IMR-90 (cell line): ENCODE measurements around the gene ACVRL1. TPM values are rescaled to one million over a fixed set of nuclear protein-coding genes. Genes with fewer than 3 reads are reported as not detected.
A peak's percentile ranks its signal among the peaks of the same experiment; 100 is the strongest.

Experiments
- ATAC-seq: fragments of 200-7000 bp; cut with Tn5 transposase; 2 replicates; pipeline ENCODE4 v1.9.1; 2020; ENCODE audit warnings: low read depth, mild to moderate bottlenecking, moderate library complexity
- BruUV-seq: library from RNA; stranded (reverse); fragments of 400-500 nt; replicated peaks from 2 replicates; lab custom pipeline; 2021; lab: Mats Ljungman, UMichigan
- CTCF ChIA-PET: fragments of 300-600 bp; formaldehyde crosslinking; extraction: SDS; loops from one replicate; lab custom pipeline; 2021; ENCODE audit warnings: antibody characterized with exemption; lab: Yijun Ruan, JAX
- POLR2A ChIA-PET: fragments of 300-600 bp; sonication (Branson Sonifier 250); formaldehyde crosslinking; loops from one replicate; lab custom pipeline; 2022; ENCODE audit warnings: antibody characterized with exemption; ENCODE audit not compliant: unreplicated experiment; lab: Charles Lee
- DNase-seq: peaks from one replicate; pipeline ENCODE4 v3.0.0; 2013
- H2AFZ ChIP-seq: replicated peaks from 2 replicates; pipeline ENCODE3; 2013; ENCODE audit warnings: low read length, mild to moderate bottlenecking; ENCODE audit not compliant: poor library complexity
- H2AK5ac ChIP-seq: 2 replicates; pipeline ENCODE4 v1.6.1; 2013; ENCODE audit warnings: low read depth, low read length, inconsistent platforms
- H2AK9ac ChIP-seq: replicated peaks from 2 replicates; pipeline ENCODE3; 2013; ENCODE audit warnings: mild to moderate bottlenecking, low read depth, low read length, moderate library complexity; ENCODE audit not compliant: poor library complexity
- H2BK120ac ChIP-seq: 2 replicates; pipeline ENCODE4 v1.6.1; 2013; ENCODE audit warnings: low read depth, low read length, inconsistent platforms
- H2BK15ac ChIP-seq: 3 replicates; pipeline ENCODE4 v1.6.1; 2013; ENCODE audit warnings: low read depth, low read length, inconsistent platforms
- H2BK20ac ChIP-seq: 2 replicates; pipeline ENCODE4 v1.6.1; 2013; ENCODE audit warnings: low read depth, mild to moderate bottlenecking, inconsistent platforms, low read length, moderate library complexity
- H2BK5ac ChIP-seq: 2 replicates; pipeline ENCODE4 v1.6.1; 2013; ENCODE audit warnings: mild to moderate bottlenecking, low read depth, low read length, inconsistent platforms; ENCODE audit not compliant: poor library complexity, severe bottlenecking
- H3K14ac ChIP-seq: replicated peaks from 2 replicates; pipeline ENCODE4 v1.6.1; 2013; ENCODE audit warnings: low read depth, low read length, inconsistent platforms
- H3K18ac ChIP-seq: 2 replicates; pipeline ENCODE4 v1.6.1; 2013; ENCODE audit warnings: low read depth, low read length, control low read depth
- H3K23ac ChIP-seq: 2 replicates; pipeline ENCODE4 v1.6.1; 2013; ENCODE audit warnings: low read depth, low read length, inconsistent platforms
- H3K27ac ChIP-seq: 2 replicates; pipeline ENCODE4 v1.5.1; 2013; ENCODE audit warnings: mild to moderate bottlenecking, control low read depth, low read length; ENCODE audit not compliant: insufficient read depth
- H3K27me3 ChIP-seq: 2 replicates; pipeline ENCODE4 v1.6.1; 2013; ENCODE audit warnings: low read length; ENCODE audit not compliant: control insufficient read depth, insufficient read depth
- H3K36me3 ChIP-seq: 2 replicates; pipeline ENCODE4 v1.6.1; 2013; ENCODE audit warnings: low read length, mixed read lengths; ENCODE audit not compliant: control insufficient read depth, insufficient read depth
- H3K4ac ChIP-seq: 2 replicates; pipeline ENCODE4 v1.6.1; 2013; ENCODE audit warnings: low read depth, low read length, inconsistent platforms
- H3K4me1 ChIP-seq: 2 replicates; pipeline ENCODE4 v1.6.1; 2013; ENCODE audit warnings: low read length, mixed read lengths; ENCODE audit not compliant: control insufficient read depth, insufficient read depth
- H3K4me2 ChIP-seq: 2 replicates; pipeline ENCODE4 v1.6.1; 2013; ENCODE audit warnings: low read depth, mild to moderate bottlenecking, control low read depth, low read length, moderate library complexity
- H3K4me3 ChIP-seq: 2 replicates; pipeline ENCODE4 v1.5.1; 2013; ENCODE audit warnings: low read depth, mild to moderate bottlenecking, control low read depth, low read length, moderate library complexity; ENCODE audit not compliant: insufficient read depth
- H3K56ac ChIP-seq: 2 replicates; pipeline ENCODE4 v1.6.1; 2013; ENCODE audit warnings: low read length, inconsistent platforms; ENCODE audit not compliant: insufficient read depth; ENCODE audit errors: extremely low read depth
- H3K79me1 ChIP-seq, 2 experiments: 2 replicates each; pipeline ENCODE4 v1.6.1; 2013; ENCODE audit warnings: low read length in 2 of 2, inconsistent platforms in 1 of 2, low read depth in 1 of 2
- H3K9ac ChIP-seq: 2 replicates; pipeline ENCODE4 v1.6.1; 2013; ENCODE audit warnings: low read depth, low read length, control low read depth
- H3K9me1 ChIP-seq: 2 replicates; pipeline ENCODE4 v1.6.1; 2013; ENCODE audit warnings: low read length, inconsistent platforms; ENCODE audit not compliant: insufficient read depth
- H3K9me3 ChIP-seq: 2 replicates; pipeline ENCODE4 v1.6.1; 2013; ENCODE audit warnings: low read length; ENCODE audit not compliant: control insufficient read depth, insufficient read depth
- H4K20me1 ChIP-seq: 2 replicates; pipeline ENCODE4 v1.6.1; 2013; ENCODE audit warnings: low read length, inconsistent platforms; ENCODE audit not compliant: insufficient read depth
- H4K5ac ChIP-seq: 2 replicates; pipeline ENCODE4 v1.6.1; 2013; ENCODE audit warnings: mild to moderate bottlenecking, low read depth, low read length, control low read depth
- H4K8ac ChIP-seq, 2 experiments: 2 replicates each; pipeline ENCODE4 v1.6.1; 2013; ENCODE audit warnings: low read depth in 2 of 2, low read length in 2 of 2, control low read depth in 1 of 2, inconsistent platforms in 1 of 2
- H4K91ac ChIP-seq: 2 replicates; pipeline ENCODE4 v1.6.1; 2013; ENCODE audit warnings: low read depth, low read length, inconsistent platforms; ENCODE audit not compliant: insufficient read depth
- BHLHE40 ChIP-seq: fragments of 150-350 bp; IDR thresholded peaks from 2 replicates; pipeline ENCODE4 v1.6.1; 2016; ENCODE audit warnings: mild to moderate bottlenecking, low read depth, low read length
- CEBPB ChIP-seq: IDR thresholded peaks from 2 replicates; pipeline ENCODE4 v1.6.1; 2012; ENCODE audit warnings: low read depth, low read length, improper control_type of control experiment
- NFE2L2 ChIP-seq: fragments of 150-350 bp; IDR thresholded peaks from 2 replicates; pipeline ENCODE4 v1.6.1; 2016; ENCODE audit warnings: low read depth, mild to moderate bottlenecking, low read length
- RAD21 ChIP-seq: IDR thresholded peaks from 2 replicates; pipeline ENCODE4 v1.6.1; 2012; ENCODE audit warnings: low read length, improper control_type of control experiment
- SMC3 ChIP-seq: fragments of 150-350 bp; IDR thresholded peaks from 2 replicates; pipeline ENCODE4 v1.6.1; 2016; ENCODE audit warnings: low read depth, mild to moderate bottlenecking, antibody characterized with exemption, low read length, moderate library complexity
- WGBS, 2 experiments: methylation state at CpG; one replicate each; pipeline versions ENCODE4 v1.1.5 to v1.1.7; 2013; ENCODE audit warnings: missing lambda C conversion rate in 2 of 2; ENCODE audit not compliant: insufficient read length in 1 of 2; ENCODE audit errors: extremely low coverage in 2 of 2; 5-methylcytosine and 5-hydroxymethylcytosine counted together
- dilution Hi-C: fragments of 300-500 bp; cut with HindIII; formaldehyde crosslinking; loops from one replicate; pipeline ENCODE4 v1.14.3; 2018; ENCODE audit warnings: low sequenced_read_pairs; ENCODE audit not compliant: unreplicated experiment
- in situ Hi-C: fragments of 300-500 bp; cut with MboI; formaldehyde crosslinking; loops from 3 replicates; pipeline ENCODE4 v1.14.3; 2019; ENCODE audit warnings: low sequenced_read_pairs, inconsistent platforms, mixed read lengths
- intact Hi-C: fragments of 100-400 bp; cut with micrococcal nuclease; formaldehyde crosslinking; loops from 2 replicates; pipeline ENCODE4 v1.10.0; 2022
- polyA plus RNA-seq, 3 experiments: library from polyadenylated mRNA; depleted of rRNA; stranded (reverse); fragments of >200 nt; gene quantifications; 2 replicates each; pipeline ENCODE4 v1.2.3, GENCODE V29; 2012; ENCODE audit warnings: low replicate concordance in 1 of 3
- total RNA-seq: library from RNA; depleted of rRNA; stranded (reverse); fragments of >200 nt; gene quantifications from 2 replicates; pipeline ENCODE4 v1.2.3, GENCODE V29; 2012
- TF ChIP-seq, protein P1 (sequence below): conservative IDR thresholded peaks from 2 replicates; pipeline ENCODE4 v1.5.1; 2012; ENCODE audit warnings: mild to moderate bottlenecking, low read depth, low read length, improper control_type of control experiment
- TF ChIP-seq, protein P2 (sequence below): fragments of 150-350 bp; IDR thresholded peaks from 2 replicates; pipeline ENCODE4 v1.6.1; 2016; ENCODE audit warnings: low read depth, mild to moderate bottlenecking, low read length, moderate library complexity, borderline replicate concordance

Gene ACVRL1
- total and polyA plus RNA-seq, 2 of the 4 experiments (the other 2 are of a cell fraction): 6.4 to 7.5 TPM

DNA sequence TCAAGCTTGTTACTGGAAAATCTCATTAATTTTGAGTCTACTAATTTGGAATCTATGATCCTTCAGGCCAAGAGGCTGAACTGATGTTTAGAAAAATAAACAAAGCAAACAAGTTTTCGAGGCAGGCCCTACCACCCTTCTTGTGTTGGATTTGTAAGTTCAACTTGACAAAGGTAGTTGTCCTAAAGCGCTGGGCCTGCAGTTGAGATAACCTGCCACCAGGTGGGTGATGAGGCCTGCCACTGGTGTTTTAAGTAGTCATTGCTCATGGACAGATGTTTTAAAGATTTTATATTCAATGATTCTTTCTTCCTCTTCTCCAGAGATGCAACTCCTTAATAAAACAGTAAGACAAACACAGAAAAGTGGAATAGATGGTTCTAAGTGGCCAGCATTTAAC lies 19.4 kb downstream of the ACVRL1 start:
- Histone ChIP-seq H2BK5ac (no peak overlapping the region), H2BK120ac (no peak overlapping the region), H3K36me3 (no peaks in the 10 kb centered on the region), H3K4ac (0 out of 2 replicates have a peak overlapping the region, but pooled peaks have one; percentile 45), H2BK20ac (no peak overlapping the region), H3K56ac (no peak overlapping the region), H3K9me1 (peaks cover 14% of the 10 kb centered on the region; the same call in 1 of the 2 replicates), H3K4me3 (no peak overlapping the region), H3K4me1 (peaks cover 10% of the 10 kb centered on the region), H3K27ac (no peak overlapping the region), H3K18ac (no peak overlapping the region), H4K8ac (no peak overlapping the region), H2AFZ (no peak overlapping the region), H4K20me1 (no peaks in the 10 kb centered on the region), H4K91ac (no peak overlapping the region), H3K23ac (no peak overlapping the region), H3K9ac (no peak overlapping the region), H3K79me1 (no peaks in the 10 kb centered on the region; a peak in 1 of 4 replicates), H3K4me2 (no peak overlapping the region), H3K9me3 (no peaks in the 10 kb centered on the region), H2AK5ac (no peak overlapping the region), H3K27me3 (no peaks in the 10 kb centered on the region; the same call in 1 of the 2 replicates), H3K14ac (no peak overlapping the region), H2BK15ac (no peak overlapping the region; the same call in 2 of the 3 replicates), H4K5ac (no peak overlapping the region), H2AK9ac (no peak overlapping the region)
- peak; percentile 42 for DNase-seq
- CTCF ChIA-PET: interaction anchor here (1.3 kb wide), 1 partner anchor 49 kb away, joined by 3 read pairs; no protein-coding TSS in a partner anchor
- intact Hi-C loops (no loop called here), dilution Hi-C loops (no loop called here), in situ Hi-C loops (no loop called here)
- no TSS peak for BruUV-seq
- POLR2A ChIA-PET: no interaction called here
- no CpG with 5 or more reads among the region's 2 CpGs for WGBS, 2 experiments
- ATAC-seq: no peak
- TF ChIP-seq, protein P1, sequence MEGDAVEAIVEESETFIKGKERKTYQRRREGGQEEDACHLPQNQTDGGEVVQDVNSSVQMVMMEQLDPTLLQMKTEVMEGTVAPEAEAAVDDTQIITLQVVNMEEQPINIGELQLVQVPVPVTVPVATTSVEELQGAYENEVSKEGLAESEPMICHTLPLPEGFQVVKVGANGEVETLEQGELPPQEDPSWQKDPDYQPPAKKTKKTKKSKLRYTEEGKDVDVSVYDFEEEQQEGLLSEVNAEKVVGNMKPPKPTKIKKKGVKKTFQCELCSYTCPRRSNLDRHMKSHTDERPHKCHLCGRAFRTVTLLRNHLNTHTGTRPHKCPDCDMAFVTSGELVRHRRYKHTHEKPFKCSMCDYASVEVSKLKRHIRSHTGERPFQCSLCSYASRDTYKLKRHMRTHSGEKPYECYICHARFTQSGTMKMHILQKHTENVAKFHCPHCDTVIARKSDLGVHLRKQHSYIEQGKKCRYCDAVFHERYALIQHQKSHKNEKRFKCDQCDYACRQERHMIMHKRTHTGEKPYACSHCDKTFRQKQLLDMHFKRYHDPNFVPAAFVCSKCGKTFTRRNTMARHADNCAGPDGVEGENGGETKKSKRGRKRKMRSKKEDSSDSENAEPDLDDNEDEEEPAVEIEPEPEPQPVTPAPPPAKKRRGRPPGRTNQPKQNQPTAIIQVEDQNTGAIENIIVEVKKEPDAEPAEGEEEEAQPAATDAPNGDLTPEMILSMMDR: peak; percentile 50
- TF ChIP-seq RAD21 (peak; percentile 48), SMC3 (peak; percentile 51), NFE2L2 (no peak), BHLHE40 (no peak), CEBPB (no peak)
- TF ChIP-seq, protein P2, sequence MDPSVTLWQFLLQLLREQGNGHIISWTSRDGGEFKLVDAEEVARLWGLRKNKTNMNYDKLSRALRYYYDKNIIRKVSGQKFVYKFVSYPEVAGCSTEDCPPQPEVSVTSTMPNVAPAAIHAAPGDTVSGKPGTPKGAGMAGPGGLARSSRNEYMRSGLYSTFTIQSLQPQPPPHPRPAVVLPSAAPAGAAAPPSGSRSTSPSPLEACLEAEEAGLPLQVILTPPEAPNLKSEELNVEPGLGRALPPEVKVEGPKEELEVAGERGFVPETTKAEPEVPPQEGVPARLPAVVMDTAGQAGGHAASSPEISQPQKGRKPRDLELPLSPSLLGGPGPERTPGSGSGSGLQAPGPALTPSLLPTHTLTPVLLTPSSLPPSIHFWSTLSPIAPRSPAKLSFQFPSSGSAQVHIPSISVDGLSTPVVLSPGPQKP: no peak
